ENCODE data around the gene PURA. TPM values are rescaled to one million over a fixed set of nuclear protein-coding genes. Genes with fewer than 3 reads are reported as not detected.

PURA gene
- total and polyA plus RNA-seq, 8 donors, result 3.3 to 30.8 (median 20.2) TPM

GRCh38 chr5:140172483-140172882 is 58.6 kb downstream of the PURA start:
- WGBS, 5 donors, result 26 to 64% (median 48%) methylated on average over 2 of the region's 2 CpGs
- intact Hi-C loops (cut with DNase I; ENCODE audit: low total_unique reads), result no loop called here
- H3K4me1 ChIP-seq, result peaks cover 17 to 49% (median 28%) of the 10 kb centered on the region in 4 donors

GRCh38 chr5:140174014-140174413 is 60.1 kb downstream of the PURA start:
- intact Hi-C loops (cut with DNase I; ENCODE audit: low total_unique reads), result no loop called here
- TF ChIP-seq CTCF (IDR thresholded peaks at IDR 0.05) (no peak), EP300 (IDR thresholded peaks at IDR 0.05) (no peak), POLR2AphosphoS5 (IDR thresholded peaks at IDR 0.05) (no peak), POLR2A (IDR thresholded peaks at IDR 0.05) (no peak)
- H3K36me3 ChIP-seq, result no peaks in the 10 kb centered on the region
- H3K27ac ChIP-seq, result peak overlapping the region in 4 of 5 donors; percentile 99 to 100 (median 100)
- peaks cover 24 to 49% (median 37%) of the 10 kb centered on the region in 4 donors for H3K4me1 ChIP-seq
- peak overlapping the region in 1 of 4 donors; percentile 70 for H3K4me3 ChIP-seq
- H3K27me3 ChIP-seq, result no peaks in the 10 kb centered on the region
- 72 to 79% (median 78%) methylated on average over 2 of the region's 2 CpGs for WGBS, 5 donors
- DNase-seq, result no peak
- H3K9me3 ChIP-seq, result no peaks in the 10 kb centered on the region

More at GRCh38 chr5:140172483-140172882, 58.6 kb downstream of the PURA start:
- Histone ChIP-seq H3K27ac (peak overlapping the region in 1 of 5 donors; percentile 32), H3K36me3 (no peaks in the 10 kb centered on the region), H3K27me3 (no peaks in the 10 kb centered on the region), H3K9me3 (no peaks in the 10 kb centered on the region), H3K4me3 (no peak overlapping the region)
- no peak for DNase-seq
- TF ChIP-seq EP300 (IDR thresholded peaks at IDR 0.05) (no peak), CTCF (IDR thresholded peaks at IDR 0.05) (no peak), POLR2A (IDR thresholded peaks at IDR 0.05) (no peak), POLR2AphosphoS5 (IDR thresholded peaks at IDR 0.05) (no peak)

- intact Hi-C loops (cut with DNase I; ENCODE audit: low total_unique reads), result no loop called here
- no peaks in the 10 kb centered on the region for H3K27me3 ChIP-seq
- peak in 2 of 4 donors; percentile 90 to 91 for TF ChIP-seq POLR2A (IDR thresholded peaks at IDR 0.05)
- TF ChIP-seq POLR2AphosphoS5 (IDR thresholded peaks at IDR 0.05), result peak; percentile 96 to 97 (median 96)
- no peak for TF ChIP-seq EP300 (IDR thresholded peaks at IDR 0.05)
- TF ChIP-seq CTCF (IDR thresholded peaks at IDR 0.05), result no peak
- 1 to 18% (median 2%) methylated on average over 4 to 61 of the region's 61 CpGs for WGBS, 5 donors
- peak; percentile 99 for DNase-seq
- H3K4me1 ChIP-seq, result peaks cover 23 to 49% (median 38%) of the 10 kb centered on the region in 4 donors
- peak within 1 kb of the TSS; percentile 95 to 100 (median 100) for H3K27ac ChIP-seq
- H3K36me3 ChIP-seq, result no peaks in the 10 kb centered on the region
- H3K9me3 ChIP-seq, result no peaks in the 10 kb centered on the region
- H3K4me3 ChIP-seq, result peak within 1 kb of the TSS; percentile 70 to 100 (median 82)
These were observed 60.8 kb downstream of the PURA start, which contains the start of gene CYSTM1 for GRCh38 chr5:140174465-140175366. Gene CYSTM1 (plus strand): TSS chr5:140175188. CDS start chr5:140194466, 19,278 bp downstream.

Other genes with a start within 250 kb of the PURA start
- gene NRG2, start 70.8 kb upstream of the PURA start, total RNA-seq, result 10 to 100 TPM in 1 of 5 donors, 1 to 10 TPM in 2, under 1 TPM in 1, not detected in 1; 0.37 to 22.2 (median 1.8) TPM
- gene NRG2, start 70.8 kb upstream of the PURA start, polyA plus RNA-seq, result 1 to 10 TPM in 2 of 3 donors, under 1 TPM in 1; 0.25 to 2.7 (median 1.2) TPM
- 10 to 100 TPM in 3 of 5 donors, 1 to 10 TPM in 2; 1.8 to 29.5 (median 14.3) TPM for gene IGIP, start 11.8 kb downstream of the PURA start, total RNA-seq
- 1 to 10 TPM; 4.6 to 6.6 (median 6.1) TPM for gene IGIP, start 11.8 kb downstream of the PURA start, polyA plus RNA-seq
- gene CYSTM1, start 61.1 kb downstream of the PURA start, total RNA-seq, result 1,000 to 10,000 TPM in 1 of 5 donors, 100 to 1,000 TPM in 3, 10 to 100 TPM in 1; 23.2 to 1,029 (median 220) TPM
- gene CYSTM1, start 61.1 kb downstream of the PURA start, polyA plus RNA-seq, result 1,000 to 10,000 TPM in 2 of 3 donors, 100 to 1,000 TPM in 1; 378 to 3,028 (median 2,014) TPM
- 100 to 1,000 TPM in 2 of 5 donors, 10 to 100 TPM in 3; 28.6 to 137 (median 52.1) TPM for gene PFDN1, start 189.0 kb downstream of the PURA start, total RNA-seq
- gene PFDN1, start 189.0 kb downstream of the PURA start, polyA plus RNA-seq, result 10 to 100 TPM; 70.7 to 88.0 (median 77.8) TPM
- 10 to 100 TPM in 3 of 5 donors, 1 to 10 TPM in 2; 1.2 to 39.8 (median 27.7) TPM for gene HBEGF, start 232.5 kb downstream of the PURA start, total RNA-seq
- gene HBEGF, start 232.5 kb downstream of the PURA start, polyA plus RNA-seq, result 10 to 100 TPM in 2 of 3 donors, 1 to 10 TPM in 1; 8.5 to 15.0 (median 11.8) TPM
- not detected for gene SLC4A9, start 246.1 kb downstream of the PURA start, total RNA-seq
- under 1 TPM in 1 of 3 donors, not detected in 2; 0.30 TPM for gene SLC4A9, start 246.1 kb downstream of the PURA start, polyA plus RNA-seq

Data from stomach (tissue), 9 donors.